Measurements from ENCODE around the gene C6orf47. TPM values are rescaled to one million over a fixed set of nuclear protein-coding genes. Genes with fewer than 3 reads are reported as not detected.
"Not testable (repeated sequence)": the region's sequence is repeated elsewhere in the genome, so short reads cannot be mapped to it uniquely, and the experiment has no call there.

Gene C6orf47, protein sequence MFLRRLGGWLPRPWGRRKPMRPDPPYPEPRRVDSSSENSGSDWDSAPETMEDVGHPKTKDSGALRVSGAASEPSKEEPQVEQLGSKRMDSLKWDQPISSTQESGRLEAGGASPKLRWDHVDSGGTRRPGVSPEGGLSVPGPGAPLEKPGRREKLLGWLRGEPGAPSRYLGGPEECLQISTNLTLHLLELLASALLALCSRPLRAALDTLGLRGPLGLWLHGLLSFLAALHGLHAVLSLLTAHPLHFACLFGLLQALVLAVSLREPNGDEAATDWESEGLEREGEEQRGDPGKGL
- polyA plus RNA-seq (2011; rRNA removed) (6.0 and 6.1 TPM in 2 replicates), polyA plus RNA-seq (2017; fragmentation: RNase III; extraction: RNeasy Plus Mini Kit Qiagen cat#74134 plus additional on column Dnase treatment) (10.7 to 13.6 TPM (median 11.9 TPM) in 3 replicates), polyA minus RNA-seq (2011; rRNA and poly(A)+ RNA removed) (5.3 and 6.7 TPM in 2 replicates)
- 5.8 and 6.9 TPM in 2 replicates for polyA plus RNA-seq (2012; cell fraction: cytosol; rRNA removed)
- polyA plus RNA-seq (2012; cell fraction: nucleus; rRNA removed) = 4.4 and 5.4 TPM in 2 replicates

DNA sequence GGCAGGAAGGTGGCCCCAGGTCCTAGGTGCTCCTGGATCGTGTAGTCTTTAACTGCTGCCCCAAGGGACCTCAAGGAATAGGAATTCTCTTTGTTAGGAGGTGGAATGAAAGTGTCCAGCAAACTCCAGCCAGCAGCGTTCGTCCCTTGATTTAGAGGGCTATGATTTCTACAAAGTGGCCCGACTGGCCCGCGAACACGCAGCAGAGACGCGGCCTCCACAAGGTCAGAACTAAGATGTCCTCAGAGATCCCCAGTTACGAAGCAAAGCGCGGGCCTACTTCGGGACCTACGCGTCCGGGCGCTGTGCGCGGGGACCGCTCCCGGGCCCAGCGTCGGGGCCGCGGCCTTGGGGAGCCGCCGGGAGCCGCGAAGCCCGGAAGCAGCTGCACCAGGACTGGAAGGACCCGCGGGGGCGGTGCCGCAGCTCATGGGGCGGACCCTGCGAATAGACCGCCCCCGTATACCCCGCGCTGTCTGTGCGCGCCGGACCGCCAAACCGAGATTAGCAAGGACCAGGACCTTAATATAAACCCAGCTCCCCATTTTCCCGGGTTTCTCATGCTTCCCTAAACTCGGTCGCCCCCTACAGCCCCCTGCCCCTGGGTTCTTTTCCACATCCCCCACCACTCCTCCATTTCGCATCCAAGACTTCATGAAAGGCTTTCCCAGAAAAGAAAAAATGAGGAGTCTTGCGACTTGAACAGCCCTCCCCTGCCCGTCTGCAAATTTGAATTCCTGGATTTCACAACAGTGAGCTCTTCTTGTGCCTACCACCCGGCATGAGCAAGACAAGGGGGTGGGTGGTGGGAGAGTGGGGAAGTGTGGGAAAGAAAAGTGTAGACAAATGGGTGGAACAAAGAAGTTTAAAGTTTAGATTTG is at the start of gene C6orf47:
Gene C6orf47 (minus strand): TSS at position 398 of the 881 bp plus-strand sequence. CDS start 831 bp downstream, outside the sequence.
- peak within 1 kb of the TSS; percentile 91 for H3K4me3 ChIP-seq
- FAIRE-seq = no peak
- peak within 1 kb of the TSS; percentile 93 to 99 for H3K27ac ChIP-seq
- H3K9me3 ChIP-seq = no peaks in the 10 kb centered on the region
- TF ChIP-seq, protein P1, sequence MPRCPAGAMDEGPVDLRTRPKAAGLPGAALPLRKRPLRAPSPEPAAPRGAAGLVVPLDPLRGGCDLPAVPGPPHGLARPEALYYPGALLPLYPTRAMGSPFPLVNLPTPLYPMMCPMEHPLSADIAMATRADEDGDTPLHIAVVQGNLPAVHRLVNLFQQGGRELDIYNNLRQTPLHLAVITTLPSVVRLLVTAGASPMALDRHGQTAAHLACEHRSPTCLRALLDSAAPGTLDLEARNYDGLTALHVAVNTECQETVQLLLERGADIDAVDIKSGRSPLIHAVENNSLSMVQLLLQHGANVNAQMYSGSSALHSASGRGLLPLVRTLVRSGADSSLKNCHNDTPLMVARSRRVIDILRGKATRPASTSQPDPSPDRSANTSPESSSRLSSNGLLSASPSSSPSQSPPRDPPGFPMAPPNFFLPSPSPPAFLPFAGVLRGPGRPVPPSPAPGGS (IDR thresholded peaks at IDR 0.05) = peak; percentile 71; the same call in 1 of the 3 replicates
- TF ChIP-seq HDAC2 (IDR thresholded peaks at IDR 0.05) (no peak), MAZ (IDR thresholded peaks at IDR 0.05; ENCODE audit: borderline replicate concordance, low read depth, low read length) (no peak), EP300 (IDR thresholded peaks at IDR 0.05) (no peak), PHF8 (IDR thresholded peaks at IDR 0.05; ENCODE audit: borderline replicate concordance, low read depth) (peak; percentile 81; the same call in 1 of the 2 replicates), JUN (IDR thresholded peaks at IDR 0.05) (peak in 1 of 2 experiments; percentile 80; a peak in 2 of 5 replicates), POLR2A (IDR thresholded peaks at IDR 0.05; ENCODE audit: low read length) (peak; percentile 73), MAX (IDR thresholded peaks at IDR 0.05) (peak; percentile 18), TP53 (CRISPR knock-in tag; IDR thresholded peaks at IDR 0.05) (peak; percentile 82; the same call in 1 of the 2 replicates)
- TF ChIP-seq, protein P2, sequence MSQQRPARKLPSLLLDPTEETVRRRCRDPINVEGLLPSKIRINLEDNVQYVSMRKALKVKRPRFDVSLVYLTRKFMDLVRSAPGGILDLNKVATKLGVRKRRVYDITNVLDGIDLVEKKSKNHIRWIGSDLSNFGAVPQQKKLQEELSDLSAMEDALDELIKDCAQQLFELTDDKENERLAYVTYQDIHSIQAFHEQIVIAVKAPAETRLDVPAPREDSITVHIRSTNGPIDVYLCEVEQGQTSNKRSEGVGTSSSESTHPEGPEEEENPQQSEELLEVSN (IDR thresholded peaks at IDR 0.05; ENCODE audit: borderline replicate concordance, low read depth) = peak; percentile 34; the same call in 1 of the 2 replicates
- TF ChIP-seq, protein P3, sequence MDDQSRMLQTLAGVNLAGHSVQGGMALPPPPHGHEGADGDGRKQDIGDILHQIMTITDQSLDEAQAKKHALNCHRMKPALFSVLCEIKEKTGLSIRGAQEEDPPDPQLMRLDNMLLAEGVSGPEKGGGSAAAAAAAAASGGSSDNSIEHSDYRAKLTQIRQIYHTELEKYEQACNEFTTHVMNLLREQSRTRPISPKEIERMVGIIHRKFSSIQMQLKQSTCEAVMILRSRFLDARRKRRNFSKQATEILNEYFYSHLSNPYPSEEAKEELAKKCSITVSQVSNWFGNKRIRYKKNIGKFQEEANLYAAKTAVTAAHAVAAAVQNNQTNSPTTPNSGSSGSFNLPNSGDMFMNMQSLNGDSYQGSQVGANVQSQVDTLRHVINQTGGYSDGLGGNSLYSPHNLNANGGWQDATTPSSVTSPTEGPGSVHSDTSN (IDR thresholded peaks at IDR 0.05) = peak; percentile 54; the same call in 1 of the 2 replicates
- 2% methylated on average over 19 of the region's 52 CpGs for WGBS (ENCODE audit: missing lambda C conversion rate)
- DNase-seq (ENCODE audit: low read depth in 1 of 2, low spot score in 1 of 2) = peak; percentile 72 to 73
- peak; percentile 71 to 86 for ATAC-seq
- ChIA-PET CTCF (interaction anchor here (0.6 to 1.5 kb wide), 4 partner anchors 8 to 315 kb away, joined by 3 to 4 read pairs (median 4); partner anchors contain the start of gene BAG6), POLR2A (interaction anchor here (0.6 to 1.5 kb wide), 8 partner anchors 9 to 238 kb away, joined by 3 to 11 read pairs (median 4); partner anchors contain the start of genes DDX39B, HSPA1A, HSPA1B and HSPA1L)
- H3K4me2 ChIP-seq = peak within 1 kb of the TSS; percentile 99
- peaks cover 31% of the 10 kb centered on the region for H3K4me1 ChIP-seq

DNA sequence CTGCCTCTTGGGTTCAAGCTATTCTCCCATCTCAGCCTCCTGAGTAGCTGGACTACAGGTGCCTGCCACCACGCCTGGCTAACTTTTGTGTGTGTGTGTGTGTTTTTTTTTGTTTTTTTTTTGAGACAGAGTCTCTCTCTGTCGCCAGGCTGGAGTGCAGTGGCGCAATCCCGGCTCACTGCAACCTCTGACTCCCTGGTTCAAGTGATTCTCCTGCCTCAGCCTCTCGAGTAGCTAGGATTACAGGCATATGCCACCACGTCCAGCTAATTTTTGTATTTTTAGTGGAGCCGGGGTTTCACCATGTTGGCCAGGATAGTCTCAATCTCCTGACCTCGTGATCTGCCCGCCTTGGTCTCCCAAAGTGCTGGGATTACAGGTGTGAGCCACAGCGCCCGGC is 48.6 kb upstream of the C6orf47 start:
- H3K4me3 ChIP-seq; H3K4me1 ChIP-seq; CTCF ChIA-PET; ATAC-seq; DNase-seq (ENCODE audit: low read depth in 1 of 2, low spot score in 1 of 2); H3K9me3 ChIP-seq; FAIRE-seq; POLR2A ChIA-PET; H3K27ac ChIP-seq; H3K4me2 ChIP-seq: not testable (repeated sequence)
- 74% methylated on average over 7 of the region's 11 CpGs for WGBS (ENCODE audit: missing lambda C conversion rate)

- ATAC-seq (no peak), DNase-seq (ENCODE audit: low read depth in 1 of 2, low spot score in 1 of 2) (no peak), FAIRE-seq (no peak)
- 0 out of 3 replicates have a peak, but pooled peaks cover 3% of the 10 kb centered on the region for H3K4me1 ChIP-seq
- WGBS (ENCODE audit: missing lambda C conversion rate) = 90% methylated on average over 3 of the region's 3 CpGs
- H3K4me2 ChIP-seq = no peak overlapping the region
- H3K4me3 ChIP-seq = no peak overlapping the region
- CTCF ChIA-PET = no interaction called here
- POLR2A ChIA-PET = no interaction called here
- no peak overlapping the region for H3K27ac ChIP-seq
- H3K9me3 ChIP-seq = no peaks in the 10 kb centered on the region
- TF ChIP-seq SREBF2 (IDR thresholded peaks at IDR 0.05) (no peak), RNF2 (IDR thresholded peaks at IDR 0.05; ENCODE audit: borderline replicate concordance, low read depth) (no peak)
Observed at GRCh38 chr6:31708224-31708623, 47.6 kb upstream of the C6orf47 start.

Data from A549 (cell line).